ENCODE data around the gene PGC. TPM values are rescaled to one million over a fixed set of nuclear protein-coding genes. Genes with fewer than 3 reads are reported as not detected.

The PGC gene
- polyA plus RNA-seq, 1 of the 3 experiments (the other 2 are of a cell fraction): not detected

DNA sequence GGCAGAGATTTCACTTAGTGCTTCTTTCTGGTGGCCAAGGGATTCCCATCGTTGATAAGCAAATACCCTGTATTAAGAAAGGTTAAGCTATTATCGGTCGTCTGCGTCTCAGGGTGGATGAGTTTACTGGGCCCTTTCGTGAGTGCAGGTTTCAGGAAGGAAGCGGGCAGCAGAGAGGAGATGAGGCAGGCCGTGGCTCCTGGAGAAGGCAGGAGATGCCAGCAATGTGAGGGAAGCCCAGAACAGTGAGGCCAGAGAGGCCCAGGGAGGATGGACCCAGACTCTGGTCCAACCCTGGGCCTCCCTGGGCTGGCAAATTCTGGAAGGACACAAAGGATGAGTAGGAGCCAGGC lies 23.0 kb downstream of the PGC start (continued):
- TF ChIP-seq TAF1 (IDR thresholded peaks at IDR 0.05; ENCODE audit: borderline replicate concordance, low read depth, low read length): no peak

DNA sequence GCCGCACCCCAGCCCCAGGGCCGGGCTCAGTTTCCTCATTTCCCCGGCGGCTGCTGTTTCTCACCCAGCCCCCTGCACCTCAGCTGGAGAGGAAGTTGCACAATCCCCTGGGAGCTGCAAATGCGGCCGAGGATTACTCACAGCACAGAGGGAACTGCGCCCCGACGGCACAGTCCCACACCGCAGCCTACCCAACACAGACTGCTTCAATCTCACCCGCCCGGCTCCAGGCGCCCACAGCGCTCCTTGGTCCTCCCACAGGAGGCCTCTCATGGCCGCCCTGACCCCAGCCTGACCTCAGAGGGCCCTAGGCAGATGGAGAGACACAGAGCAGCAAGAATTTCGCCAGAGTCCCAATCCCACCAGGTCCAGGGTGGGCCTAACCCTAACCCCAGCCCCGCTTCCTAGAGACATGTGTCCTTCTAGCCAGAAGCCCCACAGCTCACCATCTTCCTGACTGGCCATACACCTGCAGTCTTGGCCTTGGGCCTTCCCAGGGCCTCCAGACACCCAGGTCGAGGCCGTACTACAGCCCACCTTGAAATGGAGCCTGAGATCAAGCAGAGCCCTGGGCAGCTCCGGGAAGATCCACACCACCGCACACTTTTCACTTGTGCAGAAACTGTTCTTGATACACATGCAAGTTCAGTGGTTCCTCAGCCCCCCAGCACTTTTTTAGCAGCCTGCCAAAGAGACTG lies 23.5 kb downstream of the PGC start:
- 58% methylated on average over 17 of the region's 21 CpGs for WGBS (ENCODE audit: low lambda C conversion rate)
- peak overlapping the region in 1 of 2 experiments; percentile 51; a peak in 2 of 4 replicates for H3K27ac ChIP-seq (ENCODE audit: low read depth in 2 of 2, low read length in 1 of 2)
- H3K9me3 ChIP-seq: no peaks in the 10 kb centered on the region
- no peaks in the 10 kb centered on the region for H3K9me2 ChIP-seq
- H3K4me3 ChIP-seq (ENCODE audit: low read depth in 2 of 2, low read length in 1 of 2): no peak overlapping the region
- H4K20me1 ChIP-seq (ENCODE audit: insufficient read depth): no peaks in the 10 kb centered on the region
- ChIA-PET POLR2A (no interaction called here), CTCF (interaction anchor here (0.9 to 2.1 kb wide), 4 partner anchors 18 to 94 kb away, joined by 3 to 15 read pairs (median 6); no protein-coding TSS in a partner anchor)
- no peaks in the 10 kb centered on the region for H3K27me3 ChIP-seq (ENCODE audit: insufficient read depth)
- H3K9ac ChIP-seq: no peak overlapping the region
- H3K4me1 ChIP-seq (ENCODE audit: control insufficient read depth in 1 of 2, insufficient read depth in 2 of 2, low read depth in 1 of 2, low read length in 1 of 2): peaks cover 14 to 25% of the 10 kb centered on the region in 2 experiments; a peak in 2 of 4 replicates
- H3F3A ChIP-seq (replicated peaks; ENCODE audit: insufficient read depth): no peaks in the 10 kb centered on the region
- peaks cover 34% of the 10 kb centered on the region for H3K79me2 ChIP-seq (ENCODE audit: insufficient read depth)
- H2AFZ ChIP-seq (ENCODE audit: low read depth): no peak overlapping the region
- no peak for DNase-seq
- TF ChIP-seq FOXM1 (IDR thresholded peaks at IDR 0.05; ENCODE audit: low read depth) (no peak), TEAD4 (IDR thresholded peaks at IDR 0.05; ENCODE audit: borderline replicate concordance, insufficient read depth) (0 out of 2 replicates have a peak, but pooled peaks have one; percentile 16), PBX3 (IDR thresholded peaks at IDR 0.05) (no peak), IRF3 (IDR thresholded peaks at IDR 0.05; ENCODE audit: low read depth, low read length) (no peak), NFIC (IDR thresholded peaks at IDR 0.05; ENCODE audit: borderline replicate concordance) (peak; percentile 6; the same call in 1 of the 2 replicates), FOSL2 (IDR thresholded peaks at IDR 0.05; ENCODE audit: borderline replicate concordance, low read depth) (peak; percentile 45; the same call in 1 of the 2 replicates), USF1 (IDR thresholded peaks at IDR 0.05; ENCODE audit: borderline replicate concordance, low read depth) (no peak), TCF12 (IDR thresholded peaks at IDR 0.05) (peak; percentile 52), EP300 (IDR thresholded peaks at IDR 0.05; ENCODE audit: borderline replicate concordance in 1 of 2, low read depth in 1 of 2, low read length in 1 of 2) (peak in 1 of 2 experiments; percentile 24; a peak in 1 of 4 replicates), MAX (IDR thresholded peaks at IDR 0.05; ENCODE audit: low read depth) (peak; percentile 52; the same call in 1 of the 2 replicates)
- no peaks in the 10 kb centered on the region for H3K36me3 ChIP-seq (replicated peaks in 1 of 2; ENCODE audit: control insufficient read depth in 1 of 2, insufficient read depth in 2 of 2, low read length in 1 of 2)
- peak overlapping the region; percentile 59 for H3K4me2 ChIP-seq
